H9 (cell line): Measurements from ENCODE around the gene UFC1. TPM values are rescaled to one million over a fixed set of nuclear protein-coding genes. Genes with fewer than 3 reads are reported as not detected.

Source experiments
- DNase-seq: peaks from one replicate; pipeline ENCODE4 v3.0.0-alpha.2; 2017
- H2AFZ ChIP-seq: one replicate; pipeline ENCODE4 v1.6.1; 2013; ENCODE audit warnings: mild to moderate bottlenecking, low read length, control low read depth, moderate library complexity
- H2AK5ac ChIP-seq: 2 replicates; pipeline ENCODE4 v1.6.1; 2013; ENCODE audit warnings: low read length, control low read depth, mixed read lengths; ENCODE audit not compliant: insufficient read length
- H2BK120ac ChIP-seq: one replicate; pipeline ENCODE4 v1.6.1; 2013; ENCODE audit warnings: low read depth, mild to moderate bottlenecking, low read length, control low read depth, inconsistent platforms; ENCODE audit not compliant: poor library complexity, severe bottlenecking
- H2BK12ac ChIP-seq: 2 replicates; pipeline ENCODE4 v1.6.1; 2013; ENCODE audit warnings: low read length, control low read depth, mixed read lengths, low read depth; ENCODE audit not compliant: insufficient read length
- H2BK15ac ChIP-seq: 2 replicates; pipeline ENCODE4 v1.6.1; 2013; ENCODE audit warnings: low read depth, low read length, control low read depth
- H2BK20ac ChIP-seq: one replicate; pipeline ENCODE4 v1.6.1; 2013; ENCODE audit warnings: low read depth, mild to moderate bottlenecking, low read length, control low read depth, inconsistent platforms; ENCODE audit not compliant: poor library complexity, severe bottlenecking
- H2BK5ac ChIP-seq: 2 replicates; pipeline ENCODE4 v1.6.1; 2013; ENCODE audit warnings: low read length, control low read depth, mixed read lengths; ENCODE audit not compliant: insufficient read length
- H3K14ac ChIP-seq: 2 replicates; pipeline ENCODE4 v1.6.1; 2013; ENCODE audit warnings: low read length, control low read depth; ENCODE audit not compliant: insufficient read depth
- H3K18ac ChIP-seq: 2 replicates; pipeline ENCODE4 v1.6.1; 2013; ENCODE audit warnings: low read depth, mild to moderate bottlenecking, mixed read lengths, low read length, control low read depth; ENCODE audit not compliant: insufficient read length
- H3K23ac ChIP-seq: 2 replicates; pipeline ENCODE4 v1.6.1; 2013; ENCODE audit warnings: low read length, control low read depth, mixed read lengths, low read depth; ENCODE audit not compliant: insufficient read length
- H3K23me2 ChIP-seq: 2 replicates; pipeline ENCODE4 v1.6.1; 2013; ENCODE audit warnings: low read depth, mild to moderate bottlenecking, mixed read lengths, low read length, control low read depth; ENCODE audit not compliant: insufficient read length, poor library complexity, severe bottlenecking
- H3K27ac ChIP-seq: 2 replicates; pipeline ENCODE4 v1.5.1; 2013; ENCODE audit warnings: low read length, control low read depth, mixed read lengths, low read depth; ENCODE audit not compliant: insufficient read length
- H3K27me3 ChIP-seq: 2 replicates; pipeline ENCODE4 v1.6.1; 2013; ENCODE audit warnings: low read length, control low read depth, inconsistent platforms; ENCODE audit not compliant: insufficient read depth
- H3K4ac ChIP-seq: 2 replicates; pipeline ENCODE4 v1.6.1; 2013; ENCODE audit warnings: low read depth, mild to moderate bottlenecking, control low read depth, inconsistent platforms, low read length, moderate library complexity
- H3K4me1 ChIP-seq: 2 replicates; pipeline ENCODE4 v1.6.1; 2013; ENCODE audit warnings: low read length, control low read depth, inconsistent platforms; ENCODE audit not compliant: insufficient read depth
- H3K4me2 ChIP-seq: 2 replicates; pipeline ENCODE4 v1.6.1; 2013; ENCODE audit warnings: low read length, control low read depth, mixed read lengths; ENCODE audit not compliant: insufficient read length, insufficient read depth
- H3K56ac ChIP-seq: 2 replicates; pipeline ENCODE4 v1.6.1; 2013; ENCODE audit warnings: low read depth, mild to moderate bottlenecking, mixed read lengths, low read length, control low read depth; ENCODE audit not compliant: insufficient read length
- H3K79me1 ChIP-seq: 2 replicates; pipeline ENCODE4 v1.6.1; 2013; ENCODE audit warnings: low read depth, mild to moderate bottlenecking, moderate library complexity, low read length, control low read depth, inconsistent platforms; ENCODE audit not compliant: insufficient read depth, poor library complexity, severe bottlenecking
- H3K79me2 ChIP-seq: 2 replicates; pipeline ENCODE4 v1.6.1; 2013; ENCODE audit warnings: low read length, control low read depth, inconsistent platforms; ENCODE audit not compliant: insufficient read depth
- H3K9ac ChIP-seq: 2 replicates; pipeline ENCODE4 v1.6.1; 2013; ENCODE audit warnings: low read length, control low read depth, mixed read lengths; ENCODE audit not compliant: insufficient read length; ENCODE audit errors: extremely low read depth
- H3K9me3 ChIP-seq: one replicate; pipeline ENCODE4 v1.6.1; 2013; ENCODE audit warnings: low read depth, low read length, inconsistent platforms; ENCODE audit not compliant: control insufficient read depth
- H3T11ph ChIP-seq: one replicate; pipeline ENCODE4 v1.6.1; 2013; ENCODE audit warnings: mild to moderate bottlenecking, low read length, control low read depth, inconsistent platforms
- H4K20me1 ChIP-seq: one replicate; pipeline ENCODE4 v1.6.1; 2013; ENCODE audit not compliant: control insufficient read depth, insufficient read length, insufficient read depth
- H4K5ac ChIP-seq: 2 replicates; pipeline ENCODE4 v1.6.1; 2013; ENCODE audit warnings: low read depth, mild to moderate bottlenecking, mixed read lengths, low read length, control low read depth; ENCODE audit not compliant: insufficient read length
- H4K8ac ChIP-seq: replicated peaks from 2 replicates; pipeline ENCODE4 v1.6.1; 2013; ENCODE audit warnings: low read length, control low read depth, mixed read lengths, low read depth; ENCODE audit not compliant: insufficient read length
- H4K91ac ChIP-seq: 2 replicates; pipeline ENCODE4 v1.6.1; 2013; ENCODE audit warnings: low read depth, mild to moderate bottlenecking, moderate library complexity, mixed read lengths, low read length, control low read depth; ENCODE audit not compliant: insufficient read length
- H3K27ac Mint-ChIP-seq, 3 experiments: 2 replicates in 2 of 3; 3 replicates in 1 of 3; pipeline ENCODE4 v1.8.0; 2020 to 2021; ENCODE audit warnings: mixed read lengths in 3 of 3, mild to moderate bottlenecking in 1 of 3, moderate library complexity in 1 of 3
- H3K27me3 Mint-ChIP-seq: 2 replicates; pipeline ENCODE4 v1.8.0; 2021; ENCODE audit warnings: low read depth, mild to moderate bottlenecking, moderate library complexity, mixed read lengths
- H3K36me3 Mint-ChIP-seq, 3 experiments: 2 replicates in 2 of 3; 3 replicates in 1 of 3; pipeline ENCODE4 v1.8.0; 2020 to 2021; ENCODE audit warnings: low read depth in 3 of 3, mixed read lengths in 3 of 3; ENCODE audit not compliant: insufficient read depth in 1 of 3
- H3K4me1 Mint-ChIP-seq, 2 experiments: 2 replicates each; pipeline ENCODE4 v1.8.0; 2020; ENCODE audit warnings: mixed read lengths in 2 of 2
- H3K4me3 Mint-ChIP-seq, 2 experiments: 2 replicates in 1 of 2; 3 replicates in 1 of 2; pipeline ENCODE4 v1.8.0; 2020 to 2021; ENCODE audit warnings: mild to moderate bottlenecking in 2 of 2, mixed read lengths in 2 of 2, moderate library complexity in 1 of 2
- H3K9me3 Mint-ChIP-seq, 2 experiments: 2 replicates in 1 of 2; 3 replicates in 1 of 2; pipeline ENCODE4 v1.8.0; 2020; ENCODE audit warnings: mild to moderate bottlenecking in 2 of 2, mixed read lengths in 2 of 2, moderate library complexity in 1 of 2
- WGBS: extraction: QIAGEN DNeasy Blood & Tissue Kit; methylation state at CpG from one replicate; pipeline ENCODE4 v1.1.7; 2013; ENCODE audit warnings: missing lambda C conversion rate, low lambda C conversion rate, mixed read lengths; ENCODE audit not compliant: insufficient read length; ENCODE audit errors: extremely low coverage; 5-methylcytosine and 5-hydroxymethylcytosine counted together
- total RNA-seq: library from RNA; stranded (reverse); gene quantifications from 2 replicates; pipeline ENCODE4 v1.2.1, GENCODE V29; 2021
- TF ChIP-seq, protein P1 (sequence below): fragments of 200-600 bp; sonication (generic); conservative IDR thresholded peaks from 3 replicates; pipeline ENCODE4 v1.8.0; 2021; ENCODE audit warnings: antibody characterized with exemption, mild to moderate bottlenecking

Gene UFC1
- total RNA-seq, 1 experiment from 2014 or later, result 93.4 TPM

DNA sequence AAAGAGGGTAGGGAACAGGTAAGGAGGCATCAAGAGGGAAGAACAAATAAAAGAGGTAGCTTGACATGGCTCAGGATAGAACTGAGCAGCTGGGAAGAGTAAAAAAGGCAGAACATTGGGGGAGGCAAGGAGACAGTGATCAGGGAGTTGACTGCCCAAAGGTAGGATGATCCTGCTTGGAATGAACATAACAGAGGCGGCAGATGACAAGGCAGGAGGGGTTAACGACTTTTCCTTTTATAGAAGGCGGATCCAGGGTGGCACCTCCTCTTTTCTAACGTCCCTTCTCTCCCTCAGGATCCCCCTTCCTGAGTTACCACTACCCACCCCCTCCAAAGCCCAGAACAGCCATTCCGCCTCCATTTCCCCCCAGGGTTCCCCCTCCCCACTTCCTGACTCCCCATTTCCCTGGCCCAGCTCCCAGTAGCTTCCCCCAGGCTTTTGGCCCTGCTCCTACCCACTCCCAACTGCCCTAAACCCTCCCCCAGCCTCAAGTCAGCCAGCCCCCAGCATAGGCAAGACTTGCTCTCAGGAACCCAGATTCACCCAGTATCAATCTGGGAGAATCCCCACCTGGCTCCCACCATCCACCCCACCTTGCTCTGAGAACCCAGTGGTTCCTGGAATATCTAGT is 45.8 kb downstream of the UFC1 start:
- TF ChIP-seq, protein P1, sequence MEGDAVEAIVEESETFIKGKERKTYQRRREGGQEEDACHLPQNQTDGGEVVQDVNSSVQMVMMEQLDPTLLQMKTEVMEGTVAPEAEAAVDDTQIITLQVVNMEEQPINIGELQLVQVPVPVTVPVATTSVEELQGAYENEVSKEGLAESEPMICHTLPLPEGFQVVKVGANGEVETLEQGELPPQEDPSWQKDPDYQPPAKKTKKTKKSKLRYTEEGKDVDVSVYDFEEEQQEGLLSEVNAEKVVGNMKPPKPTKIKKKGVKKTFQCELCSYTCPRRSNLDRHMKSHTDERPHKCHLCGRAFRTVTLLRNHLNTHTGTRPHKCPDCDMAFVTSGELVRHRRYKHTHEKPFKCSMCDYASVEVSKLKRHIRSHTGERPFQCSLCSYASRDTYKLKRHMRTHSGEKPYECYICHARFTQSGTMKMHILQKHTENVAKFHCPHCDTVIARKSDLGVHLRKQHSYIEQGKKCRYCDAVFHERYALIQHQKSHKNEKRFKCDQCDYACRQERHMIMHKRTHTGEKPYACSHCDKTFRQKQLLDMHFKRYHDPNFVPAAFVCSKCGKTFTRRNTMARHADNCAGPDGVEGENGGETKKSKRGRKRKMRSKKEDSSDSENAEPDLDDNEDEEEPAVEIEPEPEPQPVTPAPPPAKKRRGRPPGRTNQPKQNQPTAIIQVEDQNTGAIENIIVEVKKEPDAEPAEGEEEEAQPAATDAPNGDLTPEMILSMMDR, result no peak
- no peak overlapping the region for H2AK5ac ChIP-seq
- H3K27me3 ChIP-seq, result no peaks in the 10 kb centered on the region; the same call in 1 of the 2 replicates
- peak overlapping the region; percentile 27 for H3K4me2 ChIP-seq
- no peak overlapping the region for H4K91ac ChIP-seq
- no peak overlapping the region for H3T11ph ChIP-seq
- no peak overlapping the region for H3K9ac ChIP-seq
- H2BK5ac ChIP-seq, result no peak overlapping the region
- Mint-ChIP-seq H3K9me3 (no peaks in the 10 kb centered on the region; a peak in 1 of 5 replicates), H3K27ac (peak overlapping the region; percentile 86 to 99 (median 91)), H3K4me1 (peaks cover 57 to 68% of the 10 kb centered on the region in 2 experiments), H3K4me3 (peak overlapping the region in 1 of 2 experiments; percentile 91; a peak in 3 of 5 replicates), H3K27me3 (no peaks in the 10 kb centered on the region), H3K36me3 (peaks cover 9 to 22% (median 15%) of the 10 kb centered on the region in 3 experiments; a peak in 6 of 7 replicates)
- no peak overlapping the region for H3K23ac ChIP-seq
- no peak overlapping the region for H3K14ac ChIP-seq
- H3K23me2 ChIP-seq, result peaks cover 7% of the 10 kb centered on the region
- H3K27ac ChIP-seq, result no peak overlapping the region
- H2AFZ ChIP-seq, result no peak overlapping the region
- no peaks in the 10 kb centered on the region for H3K79me1 ChIP-seq
- H4K8ac ChIP-seq, result no peak overlapping the region
- no CpG with 5 or more reads among the region's 5 CpGs for WGBS
- no peak overlapping the region for H3K4ac ChIP-seq
- H2BK20ac ChIP-seq, result no peak overlapping the region
- no peak overlapping the region for H3K18ac ChIP-seq
- H2BK12ac ChIP-seq, result no peak overlapping the region
- no peaks in the 10 kb centered on the region for H4K20me1 ChIP-seq
- H3K4me1 ChIP-seq, result peaks cover 24% of the 10 kb centered on the region
- no peak overlapping the region for H2BK15ac ChIP-seq
- no peaks in the 10 kb centered on the region for H3K9me3 ChIP-seq
- no peaks in the 10 kb centered on the region for H3K79me2 ChIP-seq
- no peak overlapping the region for H2BK120ac ChIP-seq
- no peak for DNase-seq
- H3K56ac ChIP-seq, result no peak overlapping the region
- no peak overlapping the region for H4K5ac ChIP-seq
